Head of caudate nucleus (tissue), 42 donors: ENCODE measurements around the gene RAPH1.
A peak's percentile ranks its signal among the peaks of the same experiment; 100 is the strongest.
"Not testable (repeated sequence)": the region's sequence is repeated elsewhere in the genome, so short reads cannot be mapped to it uniquely, and the experiment has no call there.

Experiments used
- DNase-seq, 42 donors: peaks; one replicate each; pipeline versions ENCODE4 v3.0.0 to v3.0.0-alpha.2; 2020 to 2021; ENCODE audit warnings: mixed read lengths in 7 of 42
- intact Hi-C: fragments of 100-400 bp; cut with DNase I; formaldehyde crosslinking; loops from one replicate; pipeline ENCODE4 v1.15.0; 2022

RAPH1 gene

GRCh38 chr2:203503460-203503859 lies 31.6 kb downstream of the RAPH1 start:
- intact Hi-C loops, DNase-seq: not testable (repeated sequence)

- DNase-seq: no peak
- intact Hi-C loops: no loop called here
Measured at GRCh38 chr2:203501873-203502272, 33.2 kb downstream of the RAPH1 start.

- DNase-seq: no peak
- intact Hi-C loops: no loop called here
Measured at GRCh38 chr2:203500951-203501350, 34.1 kb downstream of the RAPH1 start.

- DNase-seq: no peak
- intact Hi-C loops: no loop called here
Measured at GRCh38 chr2:203500297-203500696, 34.8 kb downstream of the RAPH1 start.

- intact Hi-C loops: no loop called here
Measured at GRCh38 chr2:203498161-203498560, 36.9 kb downstream of the RAPH1 start.

GRCh38 chr2:203492965-203493364 lies 42.1 kb downstream of the RAPH1 start:
- no peak for DNase-seq
- intact Hi-C loops: no loop called here

More at GRCh38 chr2:203498161-203498560, 36.9 kb downstream of the RAPH1 start:
- DNase-seq: no peak

GRCh38 chr2:203490391-203490790 lies 44.7 kb downstream of the RAPH1 start:
- intact Hi-C loops: no loop called here
- DNase-seq: no peak

- no peak for DNase-seq
- intact Hi-C loops: no loop called here
Measured at GRCh38 chr2:203489531-203489930, 45.6 kb downstream of the RAPH1 start.

- peak in 28 of 42 donors; percentile 11 to 70 (median 36) for DNase-seq
- intact Hi-C loops: no loop called here
Measured at GRCh38 chr2:203484266-203485112, 50.6 kb downstream of the RAPH1 start.

- DNase-seq: no peak
- intact Hi-C loops: no loop called here
Measured at GRCh38 chr2:203480623-203481022, 54.5 kb downstream of the RAPH1 start.

- intact Hi-C loops: no loop called here
- no peak for DNase-seq
Measured at GRCh38 chr2:203476881-203477280, 58.2 kb downstream of the RAPH1 start.

- no peak for DNase-seq
- intact Hi-C loops: no loop called here
Measured at GRCh38 chr2:203471323-203471722, 63.8 kb downstream of the RAPH1 start.

GRCh38 chr2:203470371-203470770 lies 64.7 kb downstream of the RAPH1 start:
- intact Hi-C loops: no loop called here
- no peak for DNase-seq

GRCh38 chr2:203469546-203469945 lies 65.6 kb downstream of the RAPH1 start:
- intact Hi-C loops: no loop called here
- no peak for DNase-seq

GRCh38 chr2:203463266-203463678 lies 71.8 kb downstream of the RAPH1 start:
- intact Hi-C loops: no loop called here
- DNase-seq: no peak

GRCh38 chr2:203462308-203462707 lies 72.8 kb downstream of the RAPH1 start:
- DNase-seq: no peak
- intact Hi-C loops: no loop called here

- intact Hi-C loops: no loop called here
- no peak for DNase-seq
Measured at GRCh38 chr2:203461746-203462145, 73.4 kb downstream of the RAPH1 start.

- no peak for DNase-seq
- intact Hi-C loops: loop anchor here (10.0 kb wide), 1 partner anchor 220 kb away; the partner anchor contains the start of gene CYP20A1
Measured at GRCh38 chr2:203455209-203455608, 79.9 kb downstream of the RAPH1 start.

GRCh38 chr2:203453858-203454451 lies 81.1 kb downstream of the RAPH1 start:
- DNase-seq: peak in 17 of 42 donors; percentile 18 to 76 (median 48)
- intact Hi-C loops: loop anchor here (5.0 to 10.0 kb wide), 2 partner anchors 127 to 219 kb away; partner anchors contain the start of genes ABI2 and CYP20A1

- intact Hi-C loops: loop anchor here (5.0 to 10.0 kb wide), 2 partner anchors 124 to 217 kb away; partner anchors contain the start of genes ABI2 and CYP20A1
- DNase-seq: no peak
Measured at GRCh38 chr2:203451689-203452088, 83.4 kb downstream of the RAPH1 start.
